Fibroblast of peridontal ligament (primary cell): Measurements from ENCODE around the gene ADAM29.
"Not testable (repeated sequence)": the region's sequence is repeated elsewhere in the genome, so short reads cannot be mapped to it uniquely, and the experiment has no call there.

Source experiments
- DNase-seq: peaks from one replicate; pipeline ENCODE4 v3.0.0-alpha.2; 2010; ENCODE audit errors: extremely low read depth

ADAM29 gene

GRCh38 chr4:174918058-174918457, at the start of gene ADAM29:
TSS of gene ADAM29 (plus strand) at chr4:174918358. CDS start at chr4:174975526, 57,168 bp downstream.
- DNase-seq, result no peak

- no peak for DNase-seq
Observed at GRCh38 chr4:174869339-174869738, 48.8 kb upstream of the ADAM29 start.

DNA sequence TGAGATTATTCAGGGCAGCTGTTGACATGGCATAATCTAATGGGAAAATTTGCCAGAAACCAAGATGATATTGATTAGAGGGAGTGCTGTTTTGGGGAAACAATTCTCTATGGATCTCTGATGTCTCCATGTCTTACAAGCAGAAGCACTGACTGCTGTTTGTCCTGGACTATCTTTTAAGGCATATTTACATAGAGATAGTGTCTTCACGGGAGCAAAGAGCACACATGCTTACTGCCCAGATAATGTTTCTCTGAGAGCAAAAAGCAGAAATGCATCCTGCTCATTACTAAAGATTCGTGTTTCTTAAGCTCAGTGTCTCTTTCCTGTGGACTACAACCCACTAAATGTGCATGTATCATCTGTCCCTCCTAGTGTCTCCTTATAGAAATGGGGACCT, 47.8 kb upstream of the ADAM29 start:
- no peak for DNase-seq

DNA sequence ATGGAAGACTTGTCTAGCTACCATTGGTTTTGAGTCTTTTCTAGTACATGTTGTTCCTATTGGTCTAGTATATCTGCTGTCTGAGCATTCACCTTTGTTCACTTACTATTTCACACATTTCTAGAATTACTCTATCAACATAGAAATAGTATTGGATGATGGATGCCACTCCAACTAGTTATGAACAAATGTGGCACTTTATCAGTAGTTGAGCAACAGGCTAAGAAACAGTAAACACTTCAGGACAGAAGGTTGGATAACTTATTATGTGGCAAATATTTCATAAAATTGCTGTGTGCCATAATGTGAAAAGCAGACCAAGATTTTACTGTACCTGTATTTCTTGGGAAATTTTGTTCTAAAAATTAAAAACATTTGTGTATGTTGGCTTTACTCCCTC, 46.8 kb upstream of the ADAM29 start:
- no peak for DNase-seq

GRCh38 chr4:174873146-174873545, 45.0 kb upstream of the ADAM29 start:
- not testable (repeated sequence) for DNase-seq

DNA sequence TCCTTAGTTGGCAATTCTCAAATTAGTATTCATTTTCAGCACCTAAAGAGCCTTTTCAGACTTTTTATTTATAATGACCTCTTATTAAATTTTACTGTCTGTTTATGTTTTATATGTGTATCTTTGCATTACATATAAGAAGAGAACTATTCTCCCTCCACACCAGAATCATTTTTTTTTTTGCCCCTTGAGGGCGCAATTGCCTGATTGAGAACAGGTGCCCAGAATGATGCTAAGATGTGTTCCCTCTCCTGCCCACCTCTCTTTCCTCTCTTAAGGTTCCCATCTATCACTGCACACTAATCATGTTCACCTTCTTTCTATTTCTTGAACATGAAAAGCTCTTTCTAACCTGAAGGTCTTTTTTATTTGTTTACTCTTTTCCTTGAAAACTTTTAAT, 44.2 kb upstream of the ADAM29 start:
- DNase-seq, result peak; percentile 5

- DNase-seq, result no peak
Observed at GRCh38 chr4:174874898-174875297, 43.3 kb upstream of the ADAM29 start.

- DNase-seq, result no peak
Observed at GRCh38 chr4:174880001-174880400, 38.2 kb upstream of the ADAM29 start.

DNA sequence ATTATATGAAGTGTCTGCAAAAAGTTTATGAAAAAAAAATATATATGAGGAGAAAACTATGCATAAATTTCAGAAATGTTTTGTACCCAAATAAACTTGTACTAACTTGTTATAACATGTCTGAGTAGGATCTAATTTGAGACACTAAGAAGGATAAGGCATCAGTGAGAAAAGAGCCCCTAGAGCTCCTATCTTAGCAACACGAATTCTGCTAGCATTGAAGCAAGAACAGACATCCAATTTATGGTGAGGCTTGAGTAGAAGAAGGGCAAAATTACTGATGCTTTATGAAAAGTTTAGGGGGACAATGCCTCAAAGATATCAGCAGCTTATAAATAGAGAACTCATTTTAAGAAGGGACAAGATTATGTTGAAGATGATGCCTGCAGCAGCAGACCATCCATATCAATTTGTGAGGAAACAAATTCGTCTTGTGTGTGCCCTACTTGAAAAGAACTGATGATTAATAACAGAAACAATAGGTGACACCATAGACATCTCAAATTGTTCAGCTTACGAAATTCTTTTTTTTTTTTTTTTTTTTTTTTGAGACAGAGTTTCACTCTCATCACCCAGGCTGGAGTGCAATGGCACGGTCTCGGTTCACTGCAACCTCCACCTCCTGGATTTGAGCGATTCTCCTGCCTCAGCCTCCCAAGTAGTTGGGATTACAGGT, 35.7 kb upstream of the ADAM29 start:
- DNase-seq, result no peak

DNA sequence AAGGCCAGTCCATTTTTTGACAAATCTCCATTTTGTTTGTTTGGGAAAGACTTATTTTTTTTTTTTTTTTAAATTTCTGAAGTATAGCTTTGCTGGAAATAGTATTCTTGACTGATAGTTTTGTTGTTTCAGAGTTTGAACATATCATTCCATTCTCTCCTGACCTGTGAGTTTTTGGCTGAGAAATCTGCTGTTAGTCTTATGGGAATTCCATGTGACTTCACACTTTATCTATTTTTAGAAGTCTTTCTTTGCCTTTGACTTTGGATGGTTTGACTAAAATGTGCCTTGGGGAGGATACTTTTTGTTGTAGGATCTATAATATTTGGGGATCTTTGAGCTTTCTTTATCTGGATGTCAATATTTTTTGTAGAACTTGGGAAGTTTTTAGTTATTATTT, 10.7 kb upstream of the ADAM29 start:
- no peak for DNase-seq

DNA sequence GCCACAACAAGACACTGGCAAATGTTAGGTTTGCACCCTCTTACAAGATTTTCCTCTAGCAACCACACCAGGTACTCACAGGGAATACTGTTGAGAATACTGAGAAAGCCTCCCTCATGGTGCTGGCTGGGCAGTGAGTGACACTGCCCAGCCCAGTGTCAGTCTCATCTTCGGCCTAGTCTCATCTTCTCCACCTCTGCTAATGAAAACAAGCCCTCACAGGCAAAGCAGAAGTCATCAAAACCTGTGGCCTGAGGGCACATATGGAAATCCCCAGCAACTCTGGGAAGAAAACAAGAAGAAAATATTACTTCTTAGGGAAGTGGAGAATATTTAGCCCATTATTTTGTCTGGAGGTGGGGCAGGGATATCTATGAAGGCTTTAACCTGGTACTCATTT, 7.9 kb upstream of the ADAM29 start:
- no peak for DNase-seq

DNA sequence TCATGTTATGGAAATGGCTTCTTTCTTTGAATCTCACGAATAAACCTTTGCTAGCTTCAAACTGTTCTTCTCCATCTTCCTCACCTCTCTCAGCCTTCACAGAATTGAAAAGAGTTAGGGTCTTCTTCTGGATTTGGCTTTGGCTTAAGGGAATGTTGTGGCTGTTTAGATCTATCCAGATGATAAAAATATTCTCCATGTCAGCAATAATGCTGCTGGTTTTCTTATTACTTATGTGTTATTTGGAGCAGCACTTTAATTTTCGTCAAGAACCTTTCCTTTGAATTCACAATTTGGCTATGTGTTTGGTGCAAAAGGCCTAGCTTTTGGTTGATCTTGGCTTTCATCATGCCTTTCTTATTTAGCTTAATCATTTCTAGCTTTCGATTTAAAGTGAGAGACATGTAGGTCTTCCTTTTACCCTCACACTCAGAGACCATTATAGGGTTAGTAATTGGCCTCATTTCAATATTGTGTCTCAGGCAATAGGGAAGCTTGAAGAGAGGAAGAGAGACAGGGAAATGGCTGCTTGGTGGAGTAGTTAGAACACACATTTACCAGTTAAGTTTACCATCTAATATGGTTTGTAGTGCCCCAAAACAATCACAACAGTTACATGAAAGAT, 5.1 kb upstream of the ADAM29 start:
- DNase-seq, result no peak

DNA sequence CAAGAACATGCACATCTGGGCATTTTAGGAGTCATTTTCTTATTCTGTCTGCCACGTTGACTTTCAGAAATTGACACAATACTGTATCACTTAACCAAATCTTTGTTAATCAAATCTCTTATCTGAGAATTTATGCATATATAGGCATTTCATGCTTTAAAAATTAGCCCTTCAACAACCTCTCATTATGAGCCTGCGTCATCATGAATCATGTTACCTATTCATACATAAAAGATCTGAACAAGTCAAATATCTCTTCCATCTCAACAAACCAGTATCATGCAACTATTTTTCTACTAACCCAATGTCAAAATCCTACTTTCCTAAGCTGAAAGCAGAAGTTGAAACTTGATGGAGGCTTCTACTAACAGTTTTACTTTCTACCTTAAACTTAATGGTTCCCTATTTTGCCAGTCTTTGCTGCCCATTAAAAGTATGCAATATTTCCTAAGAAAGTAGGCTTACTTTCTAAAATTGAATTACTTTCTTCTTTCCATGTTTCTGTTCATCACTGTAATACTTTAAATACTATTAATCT, 1.8 kb downstream of the ADAM29 start:
- DNase-seq, result no peak

DNA sequence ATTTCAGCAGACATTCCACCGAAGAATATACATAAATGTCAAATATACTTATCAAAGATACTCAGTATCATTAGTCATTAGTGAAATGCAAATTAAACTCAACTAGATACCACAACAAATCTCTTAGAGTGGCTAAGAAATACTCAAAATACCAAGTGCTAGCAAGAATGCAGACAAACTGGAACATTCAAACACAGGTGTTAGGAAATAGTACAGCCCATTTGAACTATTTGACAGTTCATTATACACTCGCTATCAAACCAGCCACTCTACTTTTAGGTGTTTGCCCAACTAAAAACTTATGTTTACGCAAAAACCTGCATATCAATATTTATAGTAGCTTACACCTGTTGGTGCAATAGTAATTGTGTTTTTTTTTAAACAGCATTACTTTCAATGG, 8.8 kb downstream of the ADAM29 start:
- no peak for DNase-seq

- DNase-seq, result no peak
Observed at GRCh38 chr4:174928174-174928573, 10.0 kb downstream of the ADAM29 start.

GRCh38 chr4:174928575-174929253, 10.6 kb downstream of the ADAM29 start:
- DNase-seq, result no peak

- no peak for DNase-seq
Observed at GRCh38 chr4:174929346-174929745, 11.2 kb downstream of the ADAM29 start.

DNA sequence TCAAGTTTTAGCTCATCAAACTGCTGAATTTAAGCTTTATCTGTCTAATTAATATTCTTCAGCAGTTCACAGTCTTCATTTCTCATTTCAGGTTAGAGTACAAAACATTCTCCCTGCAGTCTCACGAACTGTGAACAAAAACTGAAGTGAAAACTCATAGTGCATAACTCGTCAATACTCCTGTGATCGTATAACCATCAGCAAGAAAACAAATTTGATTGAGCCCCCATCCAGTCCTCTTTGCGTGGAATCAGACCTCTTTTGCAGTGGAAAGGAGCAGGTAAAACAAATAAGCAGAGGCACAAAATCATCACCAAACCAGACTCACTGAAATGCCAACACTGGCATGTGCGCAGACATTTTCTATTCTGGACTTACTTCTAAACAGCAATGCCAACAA, 12.7 kb downstream of the ADAM29 start:
- DNase-seq, result no peak

DNA sequence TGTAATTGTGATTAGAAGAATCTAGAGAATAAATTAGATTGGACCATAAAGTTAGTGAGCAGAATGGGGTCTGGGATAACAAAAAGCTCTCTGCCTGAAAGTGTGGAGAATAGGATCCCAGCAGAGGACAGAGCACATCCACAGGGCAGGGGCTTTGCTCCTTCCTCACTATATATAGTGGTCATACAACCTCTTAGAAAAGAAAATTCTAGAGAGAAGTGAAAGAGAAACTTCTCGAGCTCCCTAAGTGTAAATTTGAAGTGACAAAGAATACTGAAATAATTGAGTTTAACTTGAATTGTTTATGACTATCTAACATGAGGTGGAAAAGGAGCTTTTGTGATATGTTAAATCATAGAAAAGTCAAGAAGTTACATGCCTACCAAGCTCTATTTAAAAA, 14.9 kb downstream of the ADAM29 start:
- no peak for DNase-seq

- no peak for DNase-seq
Observed at GRCh38 chr4:174934360-174934759, 16.2 kb downstream of the ADAM29 start.

DNA sequence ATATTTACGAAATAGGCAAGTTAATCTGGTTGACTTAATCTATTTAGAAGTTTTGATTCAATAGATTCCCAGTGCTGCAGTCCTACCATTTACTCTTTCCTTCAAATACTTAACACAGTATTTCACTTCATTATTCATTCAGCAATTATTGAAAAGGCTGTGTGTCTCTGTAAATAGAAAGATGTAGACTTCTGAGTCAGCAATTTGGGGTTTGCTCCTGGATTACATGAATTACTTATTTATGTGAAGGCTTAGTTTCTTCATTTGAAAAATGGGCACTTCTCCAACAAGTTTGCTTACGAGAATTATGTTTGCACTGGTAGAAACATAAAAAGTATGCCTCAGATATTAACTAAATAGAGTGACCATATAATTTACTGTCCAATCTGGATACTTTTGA, 17.4 kb downstream of the ADAM29 start:
- DNase-seq, result no peak

GRCh38 chr4:174940002-174940401, 21.8 kb downstream of the ADAM29 start:
- no peak for DNase-seq

DNA sequence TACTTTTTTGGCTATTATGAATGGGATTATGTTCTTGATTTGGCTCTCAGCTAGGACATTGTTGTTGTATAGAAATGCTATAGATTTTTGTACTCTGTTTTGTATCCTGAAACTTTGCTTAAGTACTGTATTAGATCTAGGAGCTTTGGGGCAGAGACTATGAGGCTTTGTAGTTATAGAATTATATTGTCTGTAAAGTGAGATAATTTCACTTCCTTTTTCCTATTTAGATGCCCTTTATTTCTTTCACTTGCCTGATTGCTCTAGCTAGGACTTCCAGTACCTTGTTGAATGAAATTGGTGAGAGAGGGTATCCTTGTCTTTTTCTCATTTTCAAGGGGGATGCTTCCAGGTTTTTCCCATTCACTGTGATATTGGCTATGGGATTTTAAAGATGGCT, 28.1 kb downstream of the ADAM29 start:
- DNase-seq, result no peak
